HG02763 (cell line): ENCODE measurements around the gene ZGPAT.

ENCODE experiments used
- ATAC-seq: cut with Tn5 transposase; IDR thresholded peaks from one replicate; pipeline ENCODE4 v1.9.1; 2021; ENCODE audit warnings: mild to moderate bottlenecking, moderate library complexity; ENCODE audit not compliant: unreplicated experiment

Gene ZGPAT

DNA sequence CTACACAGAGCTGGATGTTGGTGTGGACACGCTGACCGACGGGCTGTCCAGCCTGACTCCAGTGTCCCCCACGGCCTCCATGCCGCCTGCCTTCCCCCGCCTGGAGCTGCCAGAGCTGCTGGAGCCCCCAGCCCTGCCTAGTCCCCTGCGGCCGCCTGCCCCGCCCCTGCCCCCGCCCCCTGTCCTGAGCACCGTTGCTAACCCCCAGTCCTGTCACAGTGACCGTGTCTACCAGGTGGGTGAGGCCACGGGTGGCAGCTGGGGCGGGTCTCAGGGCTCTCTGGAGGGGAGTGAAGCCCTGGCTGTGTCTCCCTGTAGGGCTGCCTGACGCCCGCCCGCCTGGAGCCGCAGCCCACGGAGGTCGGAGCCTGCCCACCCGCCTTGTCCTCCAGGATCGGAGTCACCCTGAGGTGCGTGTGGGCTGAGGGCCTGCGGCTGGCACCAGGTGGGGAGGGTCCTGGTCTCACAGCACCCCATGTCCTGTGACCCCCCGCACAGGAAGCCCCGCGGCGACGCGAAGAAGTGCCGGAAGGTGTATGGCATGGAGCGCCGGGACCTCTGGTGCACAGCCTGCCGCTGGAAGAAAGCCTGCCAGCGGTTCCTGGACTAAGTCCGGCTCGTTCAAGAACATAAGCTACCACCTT, 34.7 kb downstream of the ZGPAT start:
- no peak for ATAC-seq

GRCh38 chr20:63743210-63743970, 35.6 kb downstream of the ZGPAT start:
- no peak for ATAC-seq

DNA sequence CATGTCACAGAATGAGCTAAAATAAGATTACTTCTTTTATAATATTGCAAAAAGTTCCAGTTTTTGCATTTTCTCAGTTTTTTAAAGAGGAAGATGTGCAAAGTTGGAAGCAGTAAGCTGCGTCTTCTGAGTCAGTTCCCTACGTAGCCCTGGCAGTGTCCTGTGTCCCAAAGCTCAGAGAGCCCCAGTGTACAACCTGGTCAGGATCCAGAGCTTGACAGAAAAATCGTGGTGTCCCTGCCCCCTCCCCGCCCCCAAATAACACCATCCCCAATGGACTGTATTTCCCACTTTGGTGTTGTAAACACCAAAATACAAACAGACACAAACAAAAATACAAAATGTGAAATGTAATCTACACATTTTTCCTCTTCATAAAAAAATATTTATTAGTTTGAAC, 36.3 kb downstream of the ZGPAT start:
- ATAC-seq, result no peak

DNA sequence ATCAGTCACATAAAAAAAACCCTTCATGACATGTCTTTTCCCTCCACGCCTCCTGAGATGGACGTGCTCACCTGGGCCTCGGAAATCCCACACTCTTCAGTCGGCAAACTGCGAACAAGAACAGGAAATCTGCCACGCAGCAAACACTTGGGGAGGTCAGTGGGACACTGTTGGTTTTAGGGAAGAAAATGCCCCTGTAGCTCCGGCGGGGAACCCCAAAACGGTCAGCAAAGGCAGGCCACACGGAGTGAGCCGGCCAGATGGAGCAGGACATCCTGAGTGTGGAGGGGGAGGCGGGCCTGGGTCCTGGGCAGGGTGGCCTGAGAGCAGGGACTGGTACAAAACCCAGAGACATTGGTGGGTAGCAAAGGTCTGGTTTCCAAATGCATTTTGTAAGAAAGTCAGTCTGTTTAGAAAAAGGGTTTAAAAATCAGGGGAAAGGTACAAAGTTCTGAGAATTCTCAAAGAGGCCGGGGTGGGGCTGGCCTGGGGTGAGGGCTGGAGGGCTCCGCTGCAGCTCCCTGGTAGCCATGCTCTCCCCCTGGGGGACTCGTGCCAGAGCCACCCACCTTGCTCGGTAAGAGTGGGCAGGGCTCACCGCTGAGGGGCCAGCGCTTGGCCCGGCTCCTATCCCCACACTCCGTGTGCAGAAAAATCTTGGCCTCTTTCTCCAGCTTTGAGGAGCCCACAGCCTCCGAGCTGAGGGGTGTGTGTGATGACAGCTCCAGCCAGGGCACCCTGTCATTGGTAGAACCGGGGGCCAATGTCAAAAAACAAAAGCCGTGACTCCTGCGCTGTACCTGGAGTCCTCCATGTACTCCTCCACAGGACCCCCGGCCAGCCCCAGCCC, 37.0 kb downstream of the ZGPAT start:
- no peak for ATAC-seq

DNA sequence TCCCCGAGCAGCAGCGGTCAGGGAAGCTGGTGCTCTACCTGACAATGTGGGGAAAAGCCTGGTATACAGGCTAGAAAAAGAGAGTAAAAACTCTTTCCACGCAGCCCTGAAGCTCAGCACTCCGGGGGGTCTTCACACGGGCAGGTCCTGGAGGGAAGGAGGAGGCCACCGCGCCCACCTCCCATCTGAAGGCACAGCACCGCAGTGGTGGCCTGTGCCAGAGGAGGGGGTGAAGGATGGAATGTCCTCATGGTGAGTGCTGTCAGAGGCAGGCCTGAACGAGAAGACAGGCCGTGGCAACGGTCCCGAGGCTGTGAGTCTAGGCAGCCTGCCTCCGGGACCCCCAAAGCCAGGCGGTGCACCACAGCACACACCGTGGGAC, 37.6 kb downstream of the ZGPAT start:
- ATAC-seq, result no peak

- ATAC-seq, result no peak
Measured at GRCh38 chr20:63745961-63746731, 38.3 kb downstream of the ZGPAT start.

- no peak for ATAC-seq
Measured at GRCh38 chr20:63746751-63747315, 39.0 kb downstream of the ZGPAT start.

DNA sequence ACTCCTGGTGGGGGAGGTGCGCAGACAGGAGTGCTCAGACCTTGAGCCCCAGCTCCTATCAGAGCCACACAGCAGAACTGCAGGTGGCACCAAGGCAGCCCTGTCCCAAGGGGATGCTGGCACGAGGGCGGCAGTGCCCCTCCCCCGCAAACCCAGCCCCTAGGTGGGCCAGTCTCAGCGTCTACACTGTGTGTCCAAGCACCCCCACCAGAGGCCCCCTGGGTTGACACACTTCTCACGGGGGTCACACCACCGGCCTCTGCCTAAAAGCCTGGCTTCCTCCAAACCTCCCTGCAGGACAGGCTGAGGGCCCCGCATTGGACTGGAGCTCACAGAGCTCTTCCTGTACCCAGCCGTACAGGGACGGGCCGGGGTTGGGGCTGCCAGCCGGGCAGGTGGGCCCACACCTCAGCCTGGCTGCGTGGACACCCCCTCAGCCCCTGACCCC, 39.8 kb downstream of the ZGPAT start:
- ATAC-seq, result no peak

DNA sequence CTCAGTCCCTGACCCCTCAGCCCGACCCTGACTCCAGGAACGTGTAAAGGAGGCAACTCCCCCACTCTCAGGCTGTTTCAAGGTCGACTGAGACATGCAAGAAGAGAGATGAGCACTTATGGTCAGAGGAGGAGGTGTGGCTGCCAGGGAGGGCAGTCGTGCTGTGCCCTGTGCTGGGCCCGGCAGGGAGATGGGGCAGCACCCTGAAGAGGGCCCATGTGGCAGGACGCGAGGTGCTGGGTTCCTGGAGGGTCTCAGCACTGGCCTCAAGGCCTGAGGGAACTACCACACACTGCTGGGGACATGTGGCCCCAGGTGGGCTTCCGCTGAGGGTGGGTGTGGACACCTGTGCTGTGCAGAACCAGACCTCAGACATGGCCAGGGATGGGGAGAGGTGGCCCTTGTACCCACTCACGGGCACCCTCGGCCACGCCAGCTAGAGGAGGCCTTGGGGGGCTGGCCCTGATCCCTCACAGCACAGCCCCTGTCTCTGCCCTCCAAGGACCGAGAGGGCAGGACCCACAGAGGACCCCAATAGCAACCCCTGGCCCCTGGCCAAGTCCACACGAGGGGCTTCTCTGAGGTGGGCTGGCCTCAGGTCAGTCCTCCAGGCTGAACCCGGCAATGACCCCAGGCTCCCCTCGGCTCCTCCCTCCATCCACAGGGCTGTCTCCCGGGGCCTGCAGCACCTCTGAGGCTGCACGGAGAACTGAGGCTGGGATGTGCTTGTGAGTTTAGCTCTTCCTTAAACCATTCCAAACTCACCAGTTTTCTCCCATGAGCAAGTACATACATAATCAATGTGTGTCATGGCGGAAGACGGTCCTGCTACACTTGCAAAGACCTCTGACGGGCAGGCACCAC, 40.5 kb downstream of the ZGPAT start:
- no peak for ATAC-seq

DNA sequence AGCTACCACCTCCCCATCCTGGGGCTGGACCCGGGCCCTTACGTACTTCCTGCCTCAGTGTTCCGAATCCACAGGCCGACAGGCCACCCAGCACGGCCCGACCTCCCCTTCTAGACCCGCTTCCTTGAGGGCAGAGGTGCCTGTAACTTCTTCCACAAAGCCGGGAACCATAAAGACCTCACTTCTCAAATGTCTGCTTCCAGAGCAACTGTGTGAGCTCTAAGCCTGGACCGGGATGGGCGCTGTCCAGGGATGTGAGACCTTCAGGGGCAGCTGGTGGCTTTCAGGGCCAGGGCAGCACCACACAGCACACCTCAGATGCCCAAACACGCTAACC, 41.1 kb downstream of the ZGPAT start:
- no peak for ATAC-seq

GRCh38 chr20:63749597-63750508, 42.0 kb downstream of the ZGPAT start:
- no peak for ATAC-seq

DNA sequence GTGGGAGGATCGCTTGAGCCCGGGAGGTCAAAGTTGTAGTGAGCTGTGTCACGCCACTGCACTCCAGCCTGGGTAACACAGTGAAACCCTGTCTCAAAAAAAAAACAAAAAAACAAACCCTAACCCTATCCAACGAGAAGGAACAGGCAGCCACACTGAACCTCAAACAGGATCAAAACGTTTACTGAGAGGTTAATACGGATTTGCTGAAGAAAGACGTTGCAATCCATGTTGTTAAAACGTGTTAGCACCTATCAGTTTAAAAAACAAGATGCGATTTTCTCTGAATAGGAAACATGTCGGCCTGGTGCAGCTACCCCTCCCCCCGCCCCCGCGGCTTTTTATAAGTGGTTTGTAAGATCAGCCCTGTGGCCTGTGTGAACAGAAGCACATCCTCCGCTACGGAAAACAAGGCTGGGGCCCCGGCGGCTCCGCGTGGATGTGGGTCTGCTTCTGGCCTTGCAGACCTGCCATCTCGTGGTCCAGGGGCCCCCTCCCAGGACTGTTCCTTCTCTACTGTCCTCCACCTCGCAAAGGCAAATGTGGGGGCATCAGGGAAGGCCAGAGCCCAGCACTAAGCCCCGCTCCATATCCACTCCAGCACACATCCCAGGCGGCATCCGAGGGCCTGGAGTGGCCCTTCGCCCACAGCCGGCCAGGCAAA, 43.1 kb downstream of the ZGPAT start:
- no peak for ATAC-seq

DNA sequence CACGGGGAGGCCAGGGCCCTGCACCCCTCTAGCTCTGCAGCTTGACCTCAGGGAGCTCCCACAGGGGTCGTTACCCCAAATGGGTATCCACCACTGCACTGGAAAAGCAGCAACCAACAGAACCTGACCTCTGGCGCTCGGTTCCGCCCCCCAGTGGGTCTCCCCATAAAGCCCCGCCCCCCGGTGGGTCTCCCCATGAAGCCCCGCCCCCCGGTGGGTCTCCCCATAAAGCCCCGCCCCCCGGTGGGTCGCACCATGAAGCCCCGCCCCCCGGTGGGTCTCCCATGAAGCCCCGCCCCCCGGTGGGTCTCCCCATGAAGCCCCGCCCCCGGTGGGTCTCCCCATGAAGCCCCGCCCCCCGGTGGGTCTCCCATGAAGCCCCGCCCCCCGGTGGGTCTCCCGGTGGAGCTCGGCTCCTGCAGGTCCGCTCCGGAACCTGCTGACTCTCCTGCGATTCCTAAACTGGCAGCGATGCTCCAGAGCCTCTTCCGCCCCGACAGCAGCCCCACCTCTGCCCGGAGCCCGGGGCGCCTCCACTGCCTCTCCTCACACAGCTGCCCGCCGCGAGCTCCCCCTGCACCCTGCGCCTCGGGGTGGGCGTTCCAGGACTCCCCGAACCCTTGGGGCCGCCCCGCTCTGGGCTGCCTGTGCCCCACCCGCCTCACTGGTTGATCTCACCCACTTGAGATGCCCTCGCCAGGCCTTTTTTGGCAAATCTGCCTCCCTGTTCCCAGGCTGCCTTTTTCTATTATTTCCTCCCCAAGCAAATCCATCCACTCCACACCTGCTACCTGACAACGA, 43.8 kb downstream of the ZGPAT start:
- ATAC-seq, result no peak

- ATAC-seq, result no peak
Measured at GRCh38 chr20:63752411-63753101, 44.7 kb downstream of the ZGPAT start.

GRCh38 chr20:63753381-63753780, 45.5 kb downstream of the ZGPAT start:
- no peak for ATAC-seq

- ATAC-seq, result no peak
Measured at GRCh38 chr20:63754008-63754407, 46.2 kb downstream of the ZGPAT start.
